H9 (cell line): ENCODE measurements around the gene TGM2. TPM values are rescaled to one million over a fixed set of nuclear protein-coding genes. Genes with fewer than 3 reads are reported as not detected.

ENCODE experiments used
- DNase-seq: peaks from one replicate; pipeline ENCODE4 v3.0.0-alpha.2; 2017
- H2AFZ ChIP-seq: one replicate; pipeline ENCODE4 v1.6.1; 2013; ENCODE audit warnings: mild to moderate bottlenecking, low read length, control low read depth, moderate library complexity
- H2AK5ac ChIP-seq: 2 replicates; pipeline ENCODE4 v1.6.1; 2013; ENCODE audit warnings: low read length, control low read depth, mixed read lengths; ENCODE audit not compliant: insufficient read length
- H2BK120ac ChIP-seq: one replicate; pipeline ENCODE4 v1.6.1; 2013; ENCODE audit warnings: low read depth, mild to moderate bottlenecking, low read length, control low read depth, inconsistent platforms; ENCODE audit not compliant: poor library complexity, severe bottlenecking
- H2BK12ac ChIP-seq: 2 replicates; pipeline ENCODE4 v1.6.1; 2013; ENCODE audit warnings: low read length, control low read depth, mixed read lengths, low read depth; ENCODE audit not compliant: insufficient read length
- H2BK15ac ChIP-seq: 2 replicates; pipeline ENCODE4 v1.6.1; 2013; ENCODE audit warnings: low read depth, low read length, control low read depth
- H2BK20ac ChIP-seq: one replicate; pipeline ENCODE4 v1.6.1; 2013; ENCODE audit warnings: low read depth, mild to moderate bottlenecking, low read length, control low read depth, inconsistent platforms; ENCODE audit not compliant: poor library complexity, severe bottlenecking
- H2BK5ac ChIP-seq: 2 replicates; pipeline ENCODE4 v1.6.1; 2013; ENCODE audit warnings: low read length, control low read depth, mixed read lengths; ENCODE audit not compliant: insufficient read length
- H3K14ac ChIP-seq: 2 replicates; pipeline ENCODE4 v1.6.1; 2013; ENCODE audit warnings: low read length, control low read depth; ENCODE audit not compliant: insufficient read depth
- H3K18ac ChIP-seq: 2 replicates; pipeline ENCODE4 v1.6.1; 2013; ENCODE audit warnings: low read depth, mild to moderate bottlenecking, mixed read lengths, low read length, control low read depth; ENCODE audit not compliant: insufficient read length
- H3K23ac ChIP-seq: 2 replicates; pipeline ENCODE4 v1.6.1; 2013; ENCODE audit warnings: low read length, control low read depth, mixed read lengths, low read depth; ENCODE audit not compliant: insufficient read length
- H3K23me2 ChIP-seq: 2 replicates; pipeline ENCODE4 v1.6.1; 2013; ENCODE audit warnings: low read depth, mild to moderate bottlenecking, mixed read lengths, low read length, control low read depth; ENCODE audit not compliant: insufficient read length, poor library complexity, severe bottlenecking
- H3K27ac ChIP-seq: 2 replicates; pipeline ENCODE4 v1.5.1; 2013; ENCODE audit warnings: low read length, control low read depth, mixed read lengths, low read depth; ENCODE audit not compliant: insufficient read length
- H3K27me3 ChIP-seq: 2 replicates; pipeline ENCODE4 v1.6.1; 2013; ENCODE audit warnings: low read length, control low read depth, inconsistent platforms; ENCODE audit not compliant: insufficient read depth
- H3K4ac ChIP-seq: 2 replicates; pipeline ENCODE4 v1.6.1; 2013; ENCODE audit warnings: low read depth, mild to moderate bottlenecking, control low read depth, inconsistent platforms, low read length, moderate library complexity
- H3K4me1 ChIP-seq: 2 replicates; pipeline ENCODE4 v1.6.1; 2013; ENCODE audit warnings: low read length, control low read depth, inconsistent platforms; ENCODE audit not compliant: insufficient read depth
- H3K4me2 ChIP-seq: 2 replicates; pipeline ENCODE4 v1.6.1; 2013; ENCODE audit warnings: low read length, control low read depth, mixed read lengths; ENCODE audit not compliant: insufficient read length, insufficient read depth
- H3K56ac ChIP-seq: 2 replicates; pipeline ENCODE4 v1.6.1; 2013; ENCODE audit warnings: low read depth, mild to moderate bottlenecking, mixed read lengths, low read length, control low read depth; ENCODE audit not compliant: insufficient read length
- H3K79me1 ChIP-seq: 2 replicates; pipeline ENCODE4 v1.6.1; 2013; ENCODE audit warnings: low read depth, mild to moderate bottlenecking, moderate library complexity, low read length, control low read depth, inconsistent platforms; ENCODE audit not compliant: insufficient read depth, poor library complexity, severe bottlenecking
- H3K79me2 ChIP-seq: 2 replicates; pipeline ENCODE4 v1.6.1; 2013; ENCODE audit warnings: low read length, control low read depth, inconsistent platforms; ENCODE audit not compliant: insufficient read depth
- H3K9ac ChIP-seq: 2 replicates; pipeline ENCODE4 v1.6.1; 2013; ENCODE audit warnings: low read length, control low read depth, mixed read lengths; ENCODE audit not compliant: insufficient read length; ENCODE audit errors: extremely low read depth
- H3K9me3 ChIP-seq: one replicate; pipeline ENCODE4 v1.6.1; 2013; ENCODE audit warnings: low read depth, low read length, inconsistent platforms; ENCODE audit not compliant: control insufficient read depth
- H3T11ph ChIP-seq: one replicate; pipeline ENCODE4 v1.6.1; 2013; ENCODE audit warnings: mild to moderate bottlenecking, low read length, control low read depth, inconsistent platforms
- H4K20me1 ChIP-seq: one replicate; pipeline ENCODE4 v1.6.1; 2013; ENCODE audit not compliant: control insufficient read depth, insufficient read length, insufficient read depth
- H4K5ac ChIP-seq: 2 replicates; pipeline ENCODE4 v1.6.1; 2013; ENCODE audit warnings: low read depth, mild to moderate bottlenecking, mixed read lengths, low read length, control low read depth; ENCODE audit not compliant: insufficient read length
- H4K8ac ChIP-seq: replicated peaks from 2 replicates; pipeline ENCODE4 v1.6.1; 2013; ENCODE audit warnings: low read length, control low read depth, mixed read lengths, low read depth; ENCODE audit not compliant: insufficient read length
- H4K91ac ChIP-seq: 2 replicates; pipeline ENCODE4 v1.6.1; 2013; ENCODE audit warnings: low read depth, mild to moderate bottlenecking, moderate library complexity, mixed read lengths, low read length, control low read depth; ENCODE audit not compliant: insufficient read length
- H3K27ac Mint-ChIP-seq, 3 experiments: 2 replicates in 2 of 3; 3 replicates in 1 of 3; pipeline ENCODE4 v1.8.0; 2020 to 2021; ENCODE audit warnings: mixed read lengths in 3 of 3, mild to moderate bottlenecking in 1 of 3, moderate library complexity in 1 of 3
- H3K27me3 Mint-ChIP-seq: 2 replicates; pipeline ENCODE4 v1.8.0; 2021; ENCODE audit warnings: low read depth, mild to moderate bottlenecking, moderate library complexity, mixed read lengths
- H3K36me3 Mint-ChIP-seq, 3 experiments: 2 replicates in 2 of 3; 3 replicates in 1 of 3; pipeline ENCODE4 v1.8.0; 2020 to 2021; ENCODE audit warnings: low read depth in 3 of 3, mixed read lengths in 3 of 3; ENCODE audit not compliant: insufficient read depth in 1 of 3
- H3K4me1 Mint-ChIP-seq, 2 experiments: 2 replicates each; pipeline ENCODE4 v1.8.0; 2020; ENCODE audit warnings: mixed read lengths in 2 of 2
- H3K4me3 Mint-ChIP-seq, 2 experiments: 2 replicates in 1 of 2; 3 replicates in 1 of 2; pipeline ENCODE4 v1.8.0; 2020 to 2021; ENCODE audit warnings: mild to moderate bottlenecking in 2 of 2, mixed read lengths in 2 of 2, moderate library complexity in 1 of 2
- H3K9me3 Mint-ChIP-seq, 2 experiments: 2 replicates in 1 of 2; 3 replicates in 1 of 2; pipeline ENCODE4 v1.8.0; 2020; ENCODE audit warnings: mild to moderate bottlenecking in 2 of 2, mixed read lengths in 2 of 2, moderate library complexity in 1 of 2
- WGBS: extraction: QIAGEN DNeasy Blood & Tissue Kit; methylation state at CpG from one replicate; pipeline ENCODE4 v1.1.7; 2013; ENCODE audit warnings: missing lambda C conversion rate, low lambda C conversion rate, mixed read lengths; ENCODE audit not compliant: insufficient read length; ENCODE audit errors: extremely low coverage; 5-methylcytosine and 5-hydroxymethylcytosine counted together
- total RNA-seq: library from RNA; stranded (reverse); gene quantifications from 2 replicates; pipeline ENCODE4 v1.2.1, GENCODE V29; 2021
- TF ChIP-seq, protein P1 (sequence below): fragments of 200-600 bp; sonication (generic); conservative IDR thresholded peaks from 3 replicates; pipeline ENCODE4 v1.8.0; 2021; ENCODE audit warnings: antibody characterized with exemption, mild to moderate bottlenecking

The TGM2 gene
- total RNA-seq, 1 experiment from 2014 or later, result 1.1 TPM

- Histone ChIP-seq H3K9me3 (no peaks in the 10 kb centered on the region), H2BK5ac (no peak overlapping the region), H3K27me3 (no peaks in the 10 kb centered on the region), H3K56ac (no peak overlapping the region), H2AK5ac (no peak overlapping the region), H4K91ac (no peak overlapping the region), H3K23me2 (no peaks in the 10 kb centered on the region), H3K9ac (no peak overlapping the region), H2BK20ac (no peak overlapping the region), H2BK15ac (no peak overlapping the region), H3K79me1 (peaks cover 3% of the 10 kb centered on the region), H2AFZ (no peak overlapping the region), H3K18ac (no peak overlapping the region), H3K4me2 (no peak overlapping the region), H3K14ac (no peak overlapping the region), H3T11ph (no peak overlapping the region), H4K8ac (no peak overlapping the region), H3K4ac (no peak overlapping the region), H4K5ac (no peak overlapping the region), H3K4me1 (no peaks in the 10 kb centered on the region), H2BK12ac (no peak overlapping the region), H3K27ac (no peak overlapping the region), H4K20me1 (no peaks in the 10 kb centered on the region), H2BK120ac (no peak overlapping the region), H3K23ac (no peak overlapping the region), H3K79me2 (peaks cover 1% of the 10 kb centered on the region; the same call in 1 of the 2 replicates)
- Mint-ChIP-seq H3K4me1 (peaks cover 5 to 8% of the 10 kb centered on the region in 2 experiments), H3K27me3 (no peaks in the 10 kb centered on the region; the same call in 1 of the 2 replicates), H3K4me3 (no peak overlapping the region), H3K9me3 (no peaks in the 10 kb centered on the region), H3K27ac (no peak overlapping the region; a peak in 1 of 7 replicates), H3K36me3 (peaks cover 32 to 61% (median 59%) of the 10 kb centered on the region in 3 experiments; a peak in 6 of 7 replicates)
- TF ChIP-seq, protein P1, sequence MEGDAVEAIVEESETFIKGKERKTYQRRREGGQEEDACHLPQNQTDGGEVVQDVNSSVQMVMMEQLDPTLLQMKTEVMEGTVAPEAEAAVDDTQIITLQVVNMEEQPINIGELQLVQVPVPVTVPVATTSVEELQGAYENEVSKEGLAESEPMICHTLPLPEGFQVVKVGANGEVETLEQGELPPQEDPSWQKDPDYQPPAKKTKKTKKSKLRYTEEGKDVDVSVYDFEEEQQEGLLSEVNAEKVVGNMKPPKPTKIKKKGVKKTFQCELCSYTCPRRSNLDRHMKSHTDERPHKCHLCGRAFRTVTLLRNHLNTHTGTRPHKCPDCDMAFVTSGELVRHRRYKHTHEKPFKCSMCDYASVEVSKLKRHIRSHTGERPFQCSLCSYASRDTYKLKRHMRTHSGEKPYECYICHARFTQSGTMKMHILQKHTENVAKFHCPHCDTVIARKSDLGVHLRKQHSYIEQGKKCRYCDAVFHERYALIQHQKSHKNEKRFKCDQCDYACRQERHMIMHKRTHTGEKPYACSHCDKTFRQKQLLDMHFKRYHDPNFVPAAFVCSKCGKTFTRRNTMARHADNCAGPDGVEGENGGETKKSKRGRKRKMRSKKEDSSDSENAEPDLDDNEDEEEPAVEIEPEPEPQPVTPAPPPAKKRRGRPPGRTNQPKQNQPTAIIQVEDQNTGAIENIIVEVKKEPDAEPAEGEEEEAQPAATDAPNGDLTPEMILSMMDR, result no peak
- no CpG with 5 or more reads among the region's 3 CpGs for WGBS
- no peak for DNase-seq
Observed at GRCh38 chr20:38081575-38081974, 83.5 kb downstream of the TGM2 start.
